ENCODE results near the gene CDH3.

The CDH3 gene

GRCh38 chr16:68642047-68642435 lies 3.1 kb upstream of the CDH3 start:
- no peak for TF ChIP-seq CTCF (IDR thresholded peaks at IDR 0.05; ENCODE audit: low read depth, low read length, missing control alignments)
- H3K4me3 ChIP-seq (ENCODE audit: low read depth, low read length) = no peak overlapping the region
- no peak for DNase-seq (ENCODE audit: low read depth)

GRCh38 chr16:68642436-68643101 lies 2.5 kb upstream of the CDH3 start:
- no peak for DNase-seq (ENCODE audit: low read depth)
- TF ChIP-seq CTCF (IDR thresholded peaks at IDR 0.05; ENCODE audit: low read depth, low read length, missing control alignments) = no peak
- no peak overlapping the region for H3K4me3 ChIP-seq (ENCODE audit: low read depth, low read length)

GRCh38 chr16:68643227-68643626 lies 1.9 kb upstream of the CDH3 start:
- no peak for TF ChIP-seq CTCF (IDR thresholded peaks at IDR 0.05; ENCODE audit: low read depth, low read length, missing control alignments)
- DNase-seq (ENCODE audit: low read depth) = no peak
- H3K4me3 ChIP-seq (ENCODE audit: low read depth, low read length) = no peak overlapping the region

- no peak for DNase-seq (ENCODE audit: low read depth)
- H3K4me3 ChIP-seq (ENCODE audit: low read depth, low read length) = no peak overlapping the region
- no peak for TF ChIP-seq CTCF (IDR thresholded peaks at IDR 0.05; ENCODE audit: low read depth, low read length, missing control alignments)
Observed at GRCh38 chr16:68643847-68644246, 1.3 kb upstream of the CDH3 start.

GRCh38 chr16:68644296-68644695 lies 814 bp upstream of the CDH3 start:
- DNase-seq (ENCODE audit: low read depth) = no peak
- H3K4me3 ChIP-seq (ENCODE audit: low read depth, low read length) = no peak overlapping the region
- no peak for TF ChIP-seq CTCF (IDR thresholded peaks at IDR 0.05; ENCODE audit: low read depth, low read length, missing control alignments)

GRCh38 chr16:68645494-68646388 lies 631 bp downstream of the CDH3 start:
- H3K4me3 ChIP-seq (ENCODE audit: low read depth, low read length) = no peak overlapping the region
- no peak for TF ChIP-seq CTCF (IDR thresholded peaks at IDR 0.05; ENCODE audit: low read depth, low read length, missing control alignments)
- DNase-seq (ENCODE audit: low read depth) = no peak

All from GM12864 (cell line).